NCI-H446 treated with DMSO at 0.1 percent for 48 hours (cell line): ENCODE data around the gene ZNF771.

Source experiments
- DNase-seq: peaks from one replicate; lab custom pipeline; 2025; lab: John Stamatoyannopoulos, UW

The ZNF771 gene

GRCh38 chr16:30398661-30399434 lies 8.6 kb upstream of the ZNF771 start:
- DNase-seq, result no peak

DNA sequence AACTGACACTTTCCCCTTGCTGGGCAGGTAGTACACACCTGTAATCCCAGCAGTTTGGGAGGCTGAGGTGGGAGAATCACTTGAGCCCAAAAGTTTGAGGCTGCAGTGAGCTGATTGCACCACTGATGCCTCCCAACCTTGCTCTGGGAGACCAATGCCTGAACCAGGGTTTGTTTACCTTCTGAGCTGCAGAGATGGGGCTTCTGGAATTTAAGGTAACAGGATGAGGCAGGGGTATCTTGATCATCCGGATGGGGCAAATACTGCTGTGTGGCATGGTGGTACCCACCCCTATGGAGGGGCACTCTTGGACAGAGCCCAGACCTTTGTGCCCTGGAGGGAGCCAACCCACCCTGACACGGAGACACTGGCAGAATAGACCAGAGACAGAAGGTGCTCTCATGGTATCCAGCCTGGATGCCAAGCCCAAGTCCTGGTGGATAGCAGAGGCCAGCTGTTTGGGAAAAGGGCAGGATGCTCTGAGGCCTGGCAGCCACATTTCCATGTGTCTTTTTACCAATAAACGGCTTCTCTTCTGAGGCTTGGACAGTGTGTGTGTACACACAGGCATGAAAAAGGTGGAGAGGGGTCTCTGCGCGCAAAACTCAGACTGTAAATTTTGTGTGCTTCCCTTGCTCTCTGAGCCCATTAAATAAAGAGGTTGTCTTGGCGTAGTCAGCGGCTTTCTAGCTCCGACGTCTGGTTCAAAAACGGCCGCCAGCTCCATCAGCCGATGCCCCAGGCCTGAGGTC lies 7.8 kb upstream of the ZNF771 start:
- DNase-seq, result no peak

DNA sequence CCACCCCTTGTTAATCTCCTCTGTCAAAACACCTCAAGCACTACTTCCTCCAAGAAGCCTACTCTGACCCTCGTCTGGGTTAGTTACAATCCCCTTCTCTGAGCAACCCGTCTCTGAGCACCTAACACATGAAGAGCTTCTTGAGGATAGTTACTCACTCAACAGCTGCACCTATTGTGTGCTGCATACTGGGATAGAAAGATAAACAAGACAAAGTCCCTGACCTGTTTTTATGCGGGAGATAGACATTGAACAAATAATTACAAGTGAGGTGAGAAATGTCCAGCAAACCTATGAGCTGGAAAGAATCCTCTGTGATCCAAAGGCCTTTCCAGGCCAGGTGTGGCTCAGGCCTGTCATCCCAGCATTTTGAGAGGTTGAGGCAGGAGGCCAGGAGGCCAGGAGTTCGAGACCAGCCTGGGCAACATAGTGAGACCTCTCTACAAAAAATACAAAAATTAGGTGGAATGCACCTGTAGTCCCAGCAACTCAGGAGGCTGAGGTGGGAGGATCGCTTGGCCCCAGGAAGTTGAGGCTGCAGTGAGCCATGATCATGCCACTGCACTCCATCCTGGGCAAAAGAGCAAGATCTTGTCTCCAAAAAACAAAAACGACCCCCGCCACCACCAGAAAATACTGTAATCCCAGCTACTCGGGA lies 5.5 kb upstream of the ZNF771 start:
- no peak for DNase-seq

DNA sequence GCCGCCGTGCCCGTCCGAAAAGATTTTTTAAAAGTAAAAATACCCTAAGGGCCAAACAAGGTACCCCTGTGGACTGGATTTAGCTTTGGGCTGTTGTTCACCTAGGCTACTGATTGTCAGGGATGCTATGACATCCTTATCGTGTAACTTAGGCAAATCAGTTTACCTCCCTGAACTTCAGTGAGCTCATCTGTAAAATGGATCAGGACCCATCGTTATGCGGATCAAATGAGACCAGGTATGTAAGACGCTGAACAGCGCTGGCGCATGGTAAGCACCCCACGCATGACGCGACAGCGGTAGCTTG lies 658 bp upstream of the ZNF771 start:
- no peak for DNase-seq

GRCh38 chr16:30407804-30408534 lies 563 bp downstream of the ZNF771 start:
- DNase-seq, result no peak

- DNase-seq, result peak; percentile 51
Observed at GRCh38 chr16:30409125-30410060, 2.0 kb downstream of the ZNF771 start.

DNA sequence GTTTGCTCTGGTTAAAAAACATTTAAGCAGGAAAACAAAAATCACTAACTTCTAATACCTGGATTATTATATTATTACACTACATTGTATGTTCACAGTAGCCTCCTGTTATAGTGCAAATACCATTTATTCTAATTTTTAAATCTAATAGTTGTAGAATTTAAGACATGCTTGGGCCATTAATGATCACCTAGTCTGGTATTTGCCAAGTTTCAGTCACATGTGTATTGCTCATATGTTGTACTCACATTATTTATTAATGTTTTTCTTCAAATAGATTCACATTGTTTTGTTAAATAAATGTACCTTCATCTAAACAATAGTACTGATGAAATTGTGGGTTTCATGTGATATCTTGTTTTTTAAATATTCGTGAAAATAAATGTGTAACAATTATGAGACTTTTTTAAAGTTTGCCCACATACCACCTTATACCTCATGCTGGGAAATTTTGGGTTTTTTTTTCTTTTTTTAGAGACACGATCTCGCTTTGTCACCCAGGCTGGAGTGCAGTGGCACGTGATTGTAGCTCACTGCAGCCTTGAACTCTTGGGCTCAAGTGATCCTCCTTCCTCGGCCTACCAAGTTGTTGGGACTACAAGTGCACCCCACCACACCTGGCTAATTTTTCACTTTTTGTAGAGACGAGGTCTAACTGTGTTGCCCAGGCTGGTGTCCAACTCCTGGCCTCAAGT lies 5.9 kb downstream of the ZNF771 start:
- DNase-seq, result no peak

DNA sequence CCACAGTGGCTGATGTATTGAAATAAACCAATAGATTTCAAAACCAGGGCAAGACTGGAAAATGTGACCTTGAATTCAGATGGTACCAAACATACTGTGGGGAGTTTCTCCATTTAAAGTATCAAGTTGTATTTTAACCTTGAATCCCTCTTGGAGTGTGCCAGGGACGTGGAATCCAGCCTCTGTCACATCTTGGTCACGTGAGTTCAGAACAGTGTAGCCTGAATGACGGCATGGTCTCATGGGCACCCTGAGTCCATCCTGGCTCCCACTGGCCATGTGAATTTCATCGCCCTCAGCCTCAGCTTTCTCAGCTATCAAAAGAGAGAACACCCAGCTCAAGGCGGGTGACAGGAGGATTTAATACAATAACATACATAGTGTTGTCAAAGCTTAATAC lies 6.8 kb downstream of the ZNF771 start:
- no peak for DNase-seq

- DNase-seq, result no peak
Observed at GRCh38 chr16:30416047-30416603, 8.7 kb downstream of the ZNF771 start.

DNA sequence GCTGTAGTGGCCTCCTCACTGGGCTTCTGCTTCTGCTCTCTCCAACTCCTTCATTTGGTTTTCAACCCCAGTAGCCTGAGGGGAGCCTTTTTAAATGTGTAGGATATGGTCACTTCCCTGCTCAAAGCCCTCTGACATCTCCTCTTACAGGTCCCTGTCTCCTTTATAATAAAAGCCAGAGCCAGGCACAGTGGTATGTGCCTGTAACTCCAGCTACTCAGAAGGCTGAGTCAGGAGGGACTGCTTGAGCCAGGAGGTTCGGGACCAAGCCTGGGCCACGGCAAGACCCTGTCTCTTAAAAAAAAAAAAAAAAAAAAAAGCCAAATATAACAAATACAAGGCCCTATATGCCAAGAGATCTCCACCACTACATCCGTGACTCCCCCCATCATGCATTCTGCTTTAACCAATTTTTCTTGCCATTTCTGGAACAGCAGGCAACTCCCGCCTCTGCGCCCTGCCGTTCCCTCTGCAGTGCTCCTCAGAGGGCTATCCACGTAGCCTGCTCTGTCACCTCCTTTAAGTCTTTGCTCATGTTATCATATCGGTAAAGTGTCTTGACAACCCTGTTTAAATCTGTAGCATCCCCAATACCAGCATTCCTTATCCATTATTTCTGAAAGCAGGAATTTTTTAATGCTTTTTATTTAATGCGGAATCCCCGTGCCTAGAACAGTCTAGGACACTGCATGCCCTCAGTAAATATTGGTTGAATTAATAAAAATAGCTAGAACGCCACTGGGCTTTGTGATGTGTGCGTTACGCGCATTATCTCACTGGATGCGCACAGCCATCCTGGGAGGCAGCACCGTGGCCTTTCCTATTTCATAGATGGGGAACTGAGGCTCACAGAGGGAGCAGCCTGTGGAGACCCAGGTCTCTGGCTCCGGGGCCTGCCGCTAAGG lies 9.5 kb downstream of the ZNF771 start:
- DNase-seq, result no peak

DNA sequence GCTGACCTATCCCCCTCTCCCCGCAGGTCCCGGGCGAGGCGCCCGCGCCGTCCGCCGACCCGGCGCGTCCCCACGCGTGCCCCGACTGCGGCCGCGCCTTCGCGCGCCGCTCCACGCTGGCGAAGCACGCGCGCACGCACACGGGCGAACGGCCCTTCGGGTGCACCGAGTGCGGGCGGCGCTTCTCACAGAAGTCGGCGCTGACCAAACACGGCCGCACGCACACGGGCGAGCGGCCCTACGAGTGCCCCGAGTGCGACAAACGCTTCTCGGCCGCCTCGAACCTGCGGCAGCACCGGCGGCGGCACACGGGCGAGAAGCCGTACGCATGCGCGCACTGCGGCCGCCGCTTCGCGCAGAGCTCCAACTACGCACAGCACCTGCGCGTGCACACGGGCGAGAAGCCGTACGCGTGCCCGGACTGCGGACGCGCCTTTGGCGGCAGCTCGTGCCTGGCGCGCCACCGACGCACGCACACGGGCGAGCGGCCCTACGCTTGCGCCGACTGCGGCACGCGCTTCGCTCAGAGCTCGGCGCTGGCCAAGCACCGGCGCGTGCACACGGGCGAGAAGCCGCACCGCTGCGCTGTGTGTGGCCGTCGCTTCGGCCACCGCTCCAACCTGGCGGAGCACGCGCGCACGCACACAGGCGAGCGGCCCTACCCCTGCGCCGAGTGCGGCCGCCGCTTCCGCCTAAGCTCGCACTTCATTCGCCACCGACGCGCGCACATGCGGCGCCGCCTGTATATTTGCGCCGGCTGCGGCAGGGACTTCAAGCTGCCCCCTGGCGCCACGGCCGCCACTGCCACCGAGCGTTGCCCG lies 10.3 kb downstream of the ZNF771 start:
- DNase-seq, result no peak

GRCh38 chr16:30418350-30419181 lies 11.2 kb downstream of the ZNF771 start:
- no peak for DNase-seq

- no peak for DNase-seq
Observed at GRCh38 chr16:30421010-30421409, 13.6 kb downstream of the ZNF771 start.

GRCh38 chr16:30428055-30428454 lies 20.6 kb downstream of the ZNF771 start:
- DNase-seq, result no peak

- no peak for DNase-seq
Observed at GRCh38 chr16:30429418-30429677, 21.9 kb downstream of the ZNF771 start.

GRCh38 chr16:30429678-30430427 lies 22.4 kb downstream of the ZNF771 start, which contains the start of gene DCTPP1:
Gene DCTPP1, minus strand, starts transcription at chr16:30430030. Its CDS starts 50 bp downstream, at chr16:30429980.
- DNase-seq, result peak; percentile 97

GRCh38 chr16:30430428-30430970 lies 23.1 kb downstream of the ZNF771 start:
- no peak for DNase-seq
